MCF 10A (cell line): ENCODE results near the gene TMEM218. TPM values are rescaled to one million over a fixed set of nuclear protein-coding genes. Genes with fewer than 3 reads are reported as not detected.

Experiments used
- BruUV-seq: library from RNA; stranded (reverse); fragments of 400-500 nt; replicated peaks from 2 replicates; lab custom pipeline; 2021; lab: Mats Ljungman, UMichigan
- CTCF ChIA-PET: fragments of 300-600 bp; sonication (Branson Sonifier 250); formaldehyde crosslinking; extraction: SDS; loops from one replicate; lab custom pipeline; 2021; ENCODE audit warnings: antibody characterized with exemption, inconsistent platforms; lab: Yijun Ruan, JAX
- POLR2A ChIA-PET: fragments of 300-600, 350-650 bp; sonication (Branson Sonifier 250); formaldehyde crosslinking; extraction: SDS; loops from one replicate; lab custom pipeline; 2020; ENCODE audit warnings: antibody characterized with exemption, inconsistent platforms; lab: Yijun Ruan, JAX
- DNase-seq: peaks from one replicate; pipeline ENCODE4 v3.0.0-alpha.2; 2018; ENCODE audit not compliant: unreplicated experiment
- H3K27ac Mint-ChIP-seq: one replicate; pipeline ENCODE4 v1.8.0; 2022; ENCODE audit warnings: mild to moderate bottlenecking, low read depth, mixed read lengths; ENCODE audit not compliant: unreplicated experiment
- H3K27me3 Mint-ChIP-seq: one replicate; pipeline ENCODE4 v1.8.0; 2022; ENCODE audit warnings: mixed read lengths; ENCODE audit not compliant: insufficient read depth, unreplicated experiment
- H3K36me3 Mint-ChIP-seq: one replicate; pipeline ENCODE4 v1.8.0; 2022; ENCODE audit warnings: mild to moderate bottlenecking, moderate library complexity, mixed read lengths; ENCODE audit not compliant: insufficient read depth, unreplicated experiment
- H3K4me1 Mint-ChIP-seq: one replicate; pipeline ENCODE4 v1.8.0; 2022; ENCODE audit warnings: mixed read lengths; ENCODE audit not compliant: insufficient read depth, unreplicated experiment
- H3K4me3 Mint-ChIP-seq: one replicate; pipeline ENCODE4 v1.8.0; 2022; ENCODE audit warnings: mild to moderate bottlenecking, moderate library complexity, mixed read lengths; ENCODE audit not compliant: unreplicated experiment
- H3K9me3 Mint-ChIP-seq: one replicate; pipeline ENCODE4 v1.8.0; 2022; ENCODE audit warnings: mixed read lengths; ENCODE audit not compliant: unreplicated experiment
- intact Hi-C: fragments of 100-400 bp; cut with micrococcal nuclease; formaldehyde crosslinking; loops from 2 replicates; pipeline ENCODE4 v1.14.1; 2022
- total RNA-seq: library from RNA; stranded (reverse); gene quantifications from 2 replicates; pipeline ENCODE4 v1.2.3, GENCODE V29; 2022
- TF ChIP-seq, protein P1 (sequence below): fragments of 200-600 bp; IDR thresholded peaks from one replicate; pipeline ENCODE4 v1.8.0; 2022; ENCODE audit warnings: antibody characterized with exemption, mild to moderate bottlenecking; ENCODE audit not compliant: unreplicated experiment

The TMEM218 gene
- total RNA-seq, 1 experiment from 2014 or later = 21.1 TPM

DNA sequence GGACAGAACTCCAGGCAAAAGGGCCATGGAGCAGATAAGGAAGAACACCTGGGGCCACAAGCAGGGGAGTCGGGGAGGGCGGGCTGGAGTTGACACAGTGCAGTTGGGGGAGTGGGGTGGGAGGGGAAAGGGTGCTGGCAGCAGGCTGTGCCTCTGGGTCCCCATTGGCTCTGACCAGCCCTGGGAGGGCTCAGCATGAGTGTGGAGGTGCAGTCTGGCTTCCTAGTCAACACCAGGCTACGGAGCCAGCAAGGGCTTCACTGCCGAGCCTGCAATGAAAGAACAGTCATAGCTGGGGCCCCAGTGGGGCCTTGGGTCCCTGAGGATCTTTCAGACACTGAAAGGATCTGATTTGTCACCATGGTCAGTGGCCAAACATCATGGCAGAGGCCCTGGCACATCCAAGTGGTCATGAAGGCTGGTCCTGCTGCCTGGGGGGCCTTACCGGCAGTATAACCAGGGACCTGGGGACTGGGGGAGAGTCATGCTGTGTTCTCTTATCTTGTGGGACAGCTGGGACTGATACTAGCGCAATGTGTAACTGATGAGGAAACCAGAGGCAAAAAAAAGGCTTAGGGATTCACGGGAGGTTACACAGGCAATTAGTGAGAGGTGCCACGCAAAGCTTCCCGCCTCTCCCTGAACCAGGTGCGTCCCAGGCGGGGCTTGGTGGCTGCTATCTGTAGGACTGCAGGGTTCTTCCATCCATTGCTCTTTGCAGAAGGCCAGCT lies 36.8 kb downstream of the TMEM218 start:
- intact Hi-C loops = loop anchor here (5.0 kb wide), 1 partner anchor 112 kb away; no protein-coding TSS in a partner anchor
- Mint-ChIP-seq H3K9me3 (no peaks in the 10 kb centered on the region), H3K4me1 (peaks cover 53% of the 10 kb centered on the region), H3K27me3 (no peaks in the 10 kb centered on the region), H3K36me3 (no peaks in the 10 kb centered on the region), H3K4me3 (no peak overlapping the region), H3K27ac (peak overlapping the region; percentile 84)
- no peak for DNase-seq
- ChIA-PET CTCF (interaction anchor here (0.6 to 2.9 kb wide), 16 partner anchors 8 to 1131 kb away, joined by 3 to 13 read pairs (median 4); partner anchors contain the start of gene SLC37A2), POLR2A (interaction anchor here (0.6 to 1.7 kb wide), 2 partner anchors 36 to 267 kb away, joined by 4 to 15 read pairs; partner anchors contain the start of gene TMEM218)
- no TSS peak for BruUV-seq
- TF ChIP-seq, protein P1, sequence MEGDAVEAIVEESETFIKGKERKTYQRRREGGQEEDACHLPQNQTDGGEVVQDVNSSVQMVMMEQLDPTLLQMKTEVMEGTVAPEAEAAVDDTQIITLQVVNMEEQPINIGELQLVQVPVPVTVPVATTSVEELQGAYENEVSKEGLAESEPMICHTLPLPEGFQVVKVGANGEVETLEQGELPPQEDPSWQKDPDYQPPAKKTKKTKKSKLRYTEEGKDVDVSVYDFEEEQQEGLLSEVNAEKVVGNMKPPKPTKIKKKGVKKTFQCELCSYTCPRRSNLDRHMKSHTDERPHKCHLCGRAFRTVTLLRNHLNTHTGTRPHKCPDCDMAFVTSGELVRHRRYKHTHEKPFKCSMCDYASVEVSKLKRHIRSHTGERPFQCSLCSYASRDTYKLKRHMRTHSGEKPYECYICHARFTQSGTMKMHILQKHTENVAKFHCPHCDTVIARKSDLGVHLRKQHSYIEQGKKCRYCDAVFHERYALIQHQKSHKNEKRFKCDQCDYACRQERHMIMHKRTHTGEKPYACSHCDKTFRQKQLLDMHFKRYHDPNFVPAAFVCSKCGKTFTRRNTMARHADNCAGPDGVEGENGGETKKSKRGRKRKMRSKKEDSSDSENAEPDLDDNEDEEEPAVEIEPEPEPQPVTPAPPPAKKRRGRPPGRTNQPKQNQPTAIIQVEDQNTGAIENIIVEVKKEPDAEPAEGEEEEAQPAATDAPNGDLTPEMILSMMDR = no peak

DNA sequence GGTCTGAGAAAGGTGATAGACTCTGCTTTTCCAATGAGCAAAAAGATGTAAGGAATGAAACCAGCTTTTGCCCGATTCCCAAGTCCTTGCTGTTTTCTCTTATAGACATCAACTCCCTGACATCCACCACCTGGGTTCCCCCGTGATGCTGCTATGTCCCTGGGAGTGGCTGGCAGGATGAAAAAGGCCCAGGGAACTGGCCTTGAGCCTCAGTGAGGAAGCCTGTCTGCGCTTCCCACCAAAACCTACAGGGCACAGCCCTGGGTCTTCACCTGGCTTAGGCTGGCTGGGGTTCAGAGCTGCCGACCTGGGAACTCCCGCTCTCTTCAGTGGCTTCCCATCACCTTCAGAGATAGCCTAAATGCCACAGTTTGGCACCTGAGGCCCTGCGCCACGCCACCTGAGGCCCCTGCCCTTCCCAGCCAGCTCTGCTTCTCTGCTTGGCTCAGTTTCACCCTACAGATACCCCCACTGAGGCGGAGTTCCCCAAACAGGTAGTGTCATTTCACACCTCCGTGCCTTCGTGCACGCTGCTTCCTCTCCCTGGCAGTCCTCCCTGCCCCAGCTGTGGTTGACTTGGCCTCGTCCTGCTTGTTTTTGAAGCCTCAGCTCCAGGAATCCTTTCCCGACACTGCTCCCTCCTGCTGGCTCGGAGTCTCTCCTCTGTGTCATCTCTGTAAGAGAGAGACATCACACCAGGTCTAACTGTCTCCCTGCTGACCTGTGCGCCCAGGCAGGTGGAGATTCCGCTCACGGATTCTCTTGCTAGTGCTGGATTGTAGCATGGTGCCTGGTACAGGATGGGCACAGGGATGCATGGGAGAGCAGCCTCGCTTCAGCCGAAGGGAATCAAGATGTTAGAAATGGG lies 37.6 kb downstream of the TMEM218 start:
- DNase-seq = no peak
- ChIA-PET CTCF (interaction anchor here (0.6 to 2.9 kb wide), 6 partner anchors 9 to 272 kb away, joined by 3 to 13 read pairs (median 4); partner anchors contain the start of gene SLC37A2), POLR2A (interaction anchor here (1.7 kb wide), 1 partner anchor 8 kb away, joined by 8 read pairs; no protein-coding TSS in a partner anchor)
- intact Hi-C loops = no loop called here
- no peaks in the 10 kb centered on the region for H3K27me3 Mint-ChIP-seq
- no peaks in the 10 kb centered on the region for H3K9me3 Mint-ChIP-seq
- no peaks in the 10 kb centered on the region for H3K36me3 Mint-ChIP-seq
- TF ChIP-seq, protein P1 = no peak
- peaks cover 51% of the 10 kb centered on the region for H3K4me1 Mint-ChIP-seq
- H3K27ac Mint-ChIP-seq = no peak overlapping the region
- H3K4me3 Mint-ChIP-seq = no peak overlapping the region
- BruUV-seq = no TSS peak

DNA sequence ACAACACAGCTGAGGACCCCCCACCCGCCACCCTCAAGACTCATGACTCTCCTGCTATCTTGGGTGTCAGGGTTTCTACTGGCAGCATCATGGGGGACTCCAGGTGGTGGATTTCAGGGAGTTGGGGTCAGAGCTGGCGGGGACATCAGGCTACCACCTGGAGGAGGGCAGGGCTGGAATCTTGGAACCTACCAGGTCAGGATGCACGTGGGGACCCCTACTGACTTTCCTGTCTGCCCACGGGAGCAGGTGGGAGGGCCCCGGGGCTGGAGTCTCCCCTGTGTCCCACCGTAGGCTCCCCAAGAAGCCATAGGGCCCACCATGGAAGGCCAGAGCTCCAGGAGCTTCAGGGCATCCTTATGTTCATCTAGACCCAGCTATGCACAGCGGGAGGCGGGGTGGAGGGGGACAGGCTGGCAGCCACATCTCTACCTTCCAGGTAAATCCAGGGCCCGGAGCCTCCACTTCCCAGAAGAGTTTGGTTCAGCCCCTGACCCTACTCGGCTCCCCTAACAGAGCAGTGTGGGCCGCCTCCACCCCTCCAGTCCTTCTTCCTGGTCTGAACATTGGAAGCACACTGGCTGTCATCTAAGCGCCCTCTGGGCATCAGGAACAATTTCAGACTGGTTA lies 38.4 kb downstream of the TMEM218 start:
- Mint-ChIP-seq H3K27me3 (no peaks in the 10 kb centered on the region), H3K27ac (no peak overlapping the region), H3K4me3 (no peak overlapping the region), H3K9me3 (no peaks in the 10 kb centered on the region), H3K4me1 (peaks cover 43% of the 10 kb centered on the region), H3K36me3 (no peaks in the 10 kb centered on the region)
- no peak for DNase-seq
- ChIA-PET POLR2A (interaction anchor here (1.4 to 1.7 kb wide), 2 partner anchors 9 to 11 kb away, joined by 3 to 8 read pairs; no protein-coding TSS in a partner anchor), CTCF (interaction anchor here (0.6 to 2.9 kb wide), 7 partner anchors 9 to 273 kb away, joined by 3 to 13 read pairs (median 5); no protein-coding TSS in a partner anchor)
- intact Hi-C loops = no loop called here
- BruUV-seq = no TSS peak
- TF ChIP-seq, protein P1 = no peak
